ES-I3 (cell line): ENCODE results near the gene PLEKHG4.

Experiments
- H3K36me3 ChIP-seq: 2 replicates; pipeline ENCODE4 v1.6.1; 2013; ENCODE audit warnings: mild to moderate bottlenecking, low read length, control low read depth, moderate library complexity; ENCODE audit not compliant: insufficient read depth
- H3K4me1 ChIP-seq: 2 replicates; pipeline ENCODE4 v1.6.1; 2013; ENCODE audit warnings: mild to moderate bottlenecking, control low read depth, low read length; ENCODE audit not compliant: insufficient read depth
- H3K9ac ChIP-seq: 2 replicates; pipeline ENCODE4 v1.6.1; 2013; ENCODE audit warnings: low read depth, mild to moderate bottlenecking, low read length, moderate library complexity
- H3K9me3 ChIP-seq: 2 replicates; pipeline ENCODE4 v1.6.1; 2013; ENCODE audit warnings: mild to moderate bottlenecking, low read length, moderate library complexity; ENCODE audit not compliant: control insufficient read depth, insufficient read depth

PLEKHG4 gene

DNA sequence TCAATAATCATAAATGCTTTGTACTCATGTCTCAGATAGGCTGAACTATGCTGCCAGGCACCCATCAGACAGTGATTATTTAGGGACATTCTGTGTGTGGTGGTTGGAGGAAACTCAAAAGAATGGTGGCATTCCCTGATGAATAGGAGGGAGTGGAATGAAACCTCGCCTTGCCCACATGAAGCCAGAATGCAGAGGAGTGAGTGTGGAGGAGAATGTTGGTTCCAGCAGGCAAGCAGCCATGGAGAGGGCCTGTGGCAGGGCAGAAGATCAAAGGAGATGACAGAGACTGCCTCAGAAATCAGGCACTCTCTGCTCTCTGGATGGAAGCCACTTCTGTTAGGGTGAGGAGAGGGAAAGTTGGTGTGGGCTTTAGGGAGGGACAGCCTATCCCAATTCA lies 24.7 kb downstream of the PLEKHG4 start:
- no peaks in the 10 kb centered on the region for H3K36me3 ChIP-seq
- no peak overlapping the region for H3K9ac ChIP-seq
- no peaks in the 10 kb centered on the region for H3K9me3 ChIP-seq
- H3K4me1 ChIP-seq, result no peaks in the 10 kb centered on the region

DNA sequence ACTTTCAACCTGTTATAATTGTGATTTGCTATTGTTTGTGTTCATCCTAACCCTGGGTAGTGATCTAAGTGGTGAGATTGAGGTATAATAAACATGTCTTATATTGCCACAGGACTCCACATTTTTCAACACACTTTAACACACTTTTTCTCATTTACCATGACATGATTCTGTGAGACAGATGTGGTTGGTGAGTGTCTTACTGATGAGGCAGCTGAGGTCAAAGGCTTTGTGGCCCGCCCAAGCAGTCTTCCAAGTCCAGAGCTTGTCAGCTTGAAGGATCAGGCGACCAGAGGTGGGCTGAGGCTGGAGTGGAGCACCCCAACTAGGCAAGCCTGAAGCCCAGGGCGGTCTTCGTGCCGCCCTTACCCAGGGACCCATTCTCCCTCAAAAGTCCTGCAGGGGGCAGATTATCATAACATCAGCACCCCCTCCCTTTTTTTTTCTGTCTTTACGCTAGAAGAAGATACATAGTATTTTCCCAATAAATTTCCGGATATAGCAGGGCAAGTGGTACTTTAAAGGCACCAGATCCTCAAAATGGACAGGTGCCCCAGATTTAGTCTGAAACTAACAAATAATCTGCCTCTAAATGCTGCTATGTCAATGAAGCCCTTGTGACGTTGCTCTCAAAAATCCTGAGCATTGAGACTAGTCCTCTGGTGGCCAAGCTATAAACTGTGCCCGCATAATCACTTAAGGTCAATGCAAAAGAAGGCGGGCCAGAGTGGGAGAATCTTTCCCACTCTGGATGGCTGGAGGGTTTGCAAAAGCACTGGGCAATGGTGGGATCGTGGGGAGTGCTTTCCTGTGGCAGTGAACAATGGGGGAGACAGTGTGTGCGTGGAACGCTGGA lies 26.1 kb downstream of the PLEKHG4 start:
- Histone ChIP-seq H3K4me1 (no peaks in the 10 kb centered on the region), H3K36me3 (no peaks in the 10 kb centered on the region), H3K9me3 (no peaks in the 10 kb centered on the region), H3K9ac (no peak overlapping the region)

DNA sequence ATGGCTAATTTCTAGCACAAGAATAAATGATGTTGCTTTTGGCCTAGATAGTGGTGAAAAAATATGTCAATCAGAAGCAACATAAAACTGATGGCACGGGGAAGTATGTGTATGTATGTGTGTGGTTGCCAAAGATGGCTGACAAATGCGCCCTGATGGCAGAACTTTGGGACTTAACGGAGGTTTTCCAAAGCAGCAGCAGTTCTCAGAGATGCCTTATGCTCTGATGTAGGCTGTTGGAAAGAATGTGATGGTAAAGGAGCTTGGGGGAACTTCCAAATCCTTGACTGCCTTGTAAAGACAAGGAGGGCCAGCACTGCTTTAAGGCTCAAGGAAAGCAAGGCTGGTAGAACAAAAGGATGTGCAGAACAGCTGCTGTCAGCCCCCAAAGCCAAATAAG lies 31.2 kb downstream of the PLEKHG4 start:
- no peak overlapping the region for H3K9ac ChIP-seq
- H3K4me1 ChIP-seq, result no peaks in the 10 kb centered on the region
- no peaks in the 10 kb centered on the region for H3K9me3 ChIP-seq
- H3K36me3 ChIP-seq, result no peaks in the 10 kb centered on the region

DNA sequence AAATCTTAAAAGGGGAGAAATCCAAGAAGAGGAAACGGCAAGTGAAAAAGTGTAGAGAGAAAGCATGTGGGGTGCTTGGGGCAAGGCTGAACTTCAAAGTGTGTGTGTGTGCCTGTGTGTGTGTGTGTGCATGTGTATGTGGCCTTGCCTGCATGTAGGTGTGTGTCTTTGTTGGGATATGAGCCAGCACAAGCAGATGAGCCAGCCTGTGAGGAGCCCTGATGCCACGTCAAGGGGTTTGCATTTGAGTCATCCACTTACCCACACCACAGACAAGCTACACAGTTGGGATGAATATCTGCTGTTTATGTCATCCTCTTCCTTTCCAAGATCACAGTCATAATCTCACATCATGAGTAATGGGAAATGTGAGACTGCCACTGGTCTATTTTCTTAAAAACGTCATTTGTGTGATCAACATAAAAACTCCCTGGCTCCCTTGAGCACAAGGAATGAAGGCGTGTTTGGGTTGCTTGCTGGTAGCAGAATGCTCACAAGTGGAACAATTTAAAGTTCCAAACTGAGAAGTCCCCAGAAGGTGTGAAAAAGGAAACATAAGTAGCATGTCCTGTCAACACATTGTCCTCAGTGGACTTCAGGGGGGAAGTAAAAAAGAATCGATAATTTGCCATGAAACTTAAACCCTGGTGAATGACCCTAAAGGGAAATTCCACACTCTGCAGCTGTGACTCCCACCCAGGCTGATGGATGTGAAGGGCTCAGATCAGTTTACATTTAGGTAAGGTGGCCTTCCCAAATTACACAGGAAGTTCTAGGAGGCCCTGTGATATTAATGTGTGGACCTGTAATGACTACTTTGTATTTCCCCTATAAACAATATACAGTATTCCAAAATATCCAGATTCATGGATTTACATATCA lies 32.5 kb downstream of the PLEKHG4 start:
- Histone ChIP-seq H3K4me1 (no peaks in the 10 kb centered on the region), H3K36me3 (no peaks in the 10 kb centered on the region), H3K9me3 (no peaks in the 10 kb centered on the region), H3K9ac (no peak overlapping the region)

DNA sequence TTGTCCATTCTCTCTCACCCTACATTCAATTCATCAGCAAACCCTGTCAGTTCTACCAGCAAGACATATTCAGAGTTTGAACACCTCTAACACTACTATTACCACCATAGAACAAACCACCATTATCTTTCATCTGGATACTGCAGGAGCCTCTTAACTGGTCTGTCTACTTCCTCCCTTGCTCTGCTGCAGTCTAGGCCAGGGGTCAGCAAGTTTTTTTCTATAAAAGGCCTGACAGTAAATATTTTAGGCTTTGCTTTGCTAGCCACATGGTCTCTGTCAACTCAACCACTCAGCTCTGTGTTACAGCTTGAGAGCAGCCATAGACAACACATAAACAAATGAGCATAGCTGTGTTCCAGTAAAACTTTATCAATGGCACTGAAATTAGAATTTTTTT lies 33.4 kb downstream of the PLEKHG4 start:
- no peaks in the 10 kb centered on the region for H3K36me3 ChIP-seq
- no peak overlapping the region for H3K9ac ChIP-seq
- no peaks in the 10 kb centered on the region for H3K4me1 ChIP-seq
- no peaks in the 10 kb centered on the region for H3K9me3 ChIP-seq

DNA sequence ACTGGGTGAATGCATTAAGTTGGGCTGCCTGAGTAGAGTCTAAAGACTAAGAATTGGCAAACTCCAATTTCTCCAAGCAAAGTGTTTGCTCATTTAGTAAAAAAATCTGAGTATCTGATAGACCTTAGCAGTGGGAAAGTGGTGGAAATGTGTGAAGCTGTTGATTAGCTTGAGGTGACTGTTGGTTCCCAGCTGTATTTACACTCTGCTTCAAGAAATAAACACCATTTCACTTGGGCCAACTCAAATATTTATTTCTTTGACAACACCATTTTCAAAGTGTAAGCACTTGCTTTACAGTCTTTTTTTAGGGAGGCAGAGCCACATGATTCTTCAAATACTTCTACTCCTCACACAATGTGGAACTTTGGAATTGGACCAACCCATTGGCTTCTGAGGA lies 38.5 kb downstream of the PLEKHG4 start:
- Histone ChIP-seq H3K9me3 (no peaks in the 10 kb centered on the region), H3K9ac (no peak overlapping the region), H3K36me3 (no peaks in the 10 kb centered on the region), H3K4me1 (no peaks in the 10 kb centered on the region)

DNA sequence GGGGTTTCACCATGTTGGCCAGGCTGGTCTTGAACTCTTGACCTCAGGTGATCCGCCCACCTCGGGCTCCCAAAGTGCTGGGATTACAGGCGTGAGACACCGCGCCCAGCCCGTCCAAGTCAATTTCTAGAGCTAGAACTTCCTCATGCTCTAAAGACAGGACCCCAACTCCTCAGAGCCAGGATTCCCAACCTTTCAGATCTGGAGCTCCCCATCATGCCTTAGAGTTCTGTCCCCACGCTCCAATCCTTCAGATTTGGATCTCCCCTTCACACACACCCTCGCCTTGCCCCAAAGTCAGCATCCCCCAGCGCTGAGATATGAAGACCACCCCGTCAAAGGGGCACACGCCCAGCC lies 46.8 kb downstream of the PLEKHG4 start:
- Histone ChIP-seq H3K4me1 (no peaks in the 10 kb centered on the region), H3K9me3 (no peaks in the 10 kb centered on the region), H3K36me3 (no peaks in the 10 kb centered on the region), H3K9ac (peak overlapping the region; percentile 82; the same call in 1 of the 2 replicates)

DNA sequence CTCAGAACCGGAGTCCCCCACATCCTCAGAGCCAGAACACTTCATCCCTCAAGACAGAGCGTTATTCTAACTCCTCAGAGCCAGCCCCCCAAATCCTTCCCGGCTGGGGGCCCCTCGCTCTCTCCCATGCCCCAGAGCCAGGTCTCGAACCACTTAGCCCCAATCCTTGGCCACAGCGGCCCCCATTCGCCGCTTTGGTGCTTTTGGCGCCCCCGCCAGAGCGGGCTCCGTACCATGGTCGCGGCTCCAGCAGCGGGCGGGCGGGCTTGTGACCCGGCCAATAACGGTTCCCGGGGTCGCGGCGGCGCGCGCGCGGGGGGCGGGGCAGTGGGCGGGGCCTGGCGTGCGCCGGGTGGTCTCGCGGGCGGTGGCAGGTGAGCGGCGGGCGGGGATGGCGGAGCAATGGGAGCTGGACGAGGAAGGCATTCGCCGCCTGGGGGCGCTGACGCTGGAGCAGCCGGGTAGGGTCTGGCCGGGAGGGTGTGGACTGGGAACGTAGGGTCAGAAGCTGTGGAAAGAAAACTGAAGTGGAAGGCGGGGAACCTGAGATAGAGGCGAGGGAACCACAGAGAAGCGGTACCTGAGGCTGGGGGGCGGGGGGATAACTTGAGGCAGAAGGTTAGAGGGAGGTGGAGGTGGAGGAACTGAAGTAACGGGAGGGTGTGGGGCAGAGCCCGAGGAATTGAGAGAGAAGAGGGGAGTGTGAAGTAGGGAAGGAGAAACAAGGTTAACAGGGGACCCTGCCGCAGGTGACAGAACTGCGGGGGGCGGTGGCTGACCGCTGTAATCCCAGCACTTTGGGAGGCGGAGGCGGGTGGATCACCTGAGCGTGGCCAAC lies 47.4 kb downstream of the PLEKHG4 start, which contains the start of the genes KCTD19 and LRRC36:
Gene KCTD19 (minus strand): TSS at position 270 of the 838 bp plus-strand sequence. CDS start 34 bp downstream, at position 236.
Gene LRRC36 (plus strand): TSS at position 344 of the 838 bp plus-strand sequence. CDS start 48 bp downstream, at position 392.
- Histone ChIP-seq H3K9ac (peak within 1 kb of the TSS; percentile 82), H3K36me3 (no peaks in the 10 kb centered on the region)

DNA sequence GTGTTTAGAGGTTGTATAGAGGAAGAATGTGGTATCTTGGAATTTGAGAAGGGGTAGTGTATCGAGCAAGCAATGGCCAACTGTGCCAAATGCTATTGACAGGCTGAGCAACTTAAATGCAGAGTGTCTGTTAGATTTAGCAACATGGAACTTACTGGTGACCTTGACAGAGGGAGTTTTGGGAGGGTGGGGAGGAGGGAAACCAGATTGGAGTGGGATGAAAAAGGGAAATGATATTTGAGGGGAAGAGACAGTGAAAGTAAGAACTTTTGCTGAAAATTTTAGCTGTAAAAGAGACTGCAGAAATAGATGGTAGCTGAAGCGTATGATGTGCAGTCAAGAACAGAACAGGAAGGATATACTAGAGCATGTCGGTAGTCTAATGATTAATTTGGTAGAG lies 48.4 kb downstream of the PLEKHG4 start:
- Histone ChIP-seq H3K4me1 (no peaks in the 10 kb centered on the region), H3K9me3 (no peaks in the 10 kb centered on the region), H3K9ac (no peak overlapping the region), H3K36me3 (no peaks in the 10 kb centered on the region)

More for the DNA sequence above, 47.4 kb downstream of the PLEKHG4 start, which contains the start of the genes KCTD19 and LRRC36:
- no peaks in the 10 kb centered on the region for H3K4me1 ChIP-seq
- H3K9me3 ChIP-seq, result no peaks in the 10 kb centered on the region

DNA sequence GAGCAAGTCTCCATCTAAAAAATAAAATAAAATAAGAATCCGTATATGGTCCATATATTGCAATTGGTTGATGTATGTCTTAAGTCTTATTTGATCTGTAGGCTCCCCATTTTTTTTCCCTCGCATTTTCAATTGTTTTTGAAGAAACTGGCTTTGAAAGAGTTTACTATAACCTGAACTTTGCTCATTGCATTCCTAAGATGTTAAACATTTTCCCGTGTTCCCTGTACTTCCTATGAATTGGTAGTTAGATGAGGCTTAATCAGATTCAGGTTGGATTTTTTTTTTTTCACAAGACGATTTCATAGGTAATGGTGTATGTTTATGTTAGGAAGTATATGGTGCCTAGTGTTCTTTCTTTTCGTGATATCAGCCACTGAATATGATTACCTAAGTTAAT lies 50.6 kb downstream of the PLEKHG4 start:
- Histone ChIP-seq H3K9me3 (no peaks in the 10 kb centered on the region), H3K4me1 (no peaks in the 10 kb centered on the region), H3K36me3 (no peaks in the 10 kb centered on the region), H3K9ac (no peak overlapping the region)

DNA sequence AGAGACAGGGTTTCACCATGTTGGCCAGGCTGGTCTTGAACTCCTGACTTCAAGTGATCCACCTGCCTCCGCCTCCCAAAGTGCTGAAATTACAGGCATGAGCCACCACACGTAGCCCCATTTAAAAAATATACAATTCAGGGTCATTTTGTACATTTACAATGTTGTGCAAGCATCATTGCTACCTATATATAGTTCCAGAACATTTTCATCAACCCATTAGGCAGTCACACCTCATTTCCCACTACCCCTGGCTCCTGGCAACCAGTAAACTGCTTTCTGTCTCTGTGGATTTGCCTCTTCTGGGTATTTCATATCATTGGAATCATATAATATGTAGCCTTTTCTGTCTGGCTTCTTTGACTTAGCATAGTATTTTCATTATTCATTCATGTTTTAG lies 54.0 kb downstream of the PLEKHG4 start:
- no peaks in the 10 kb centered on the region for H3K36me3 ChIP-seq
- H3K4me1 ChIP-seq, result no peaks in the 10 kb centered on the region
- no peak overlapping the region for H3K9ac ChIP-seq
- no peaks in the 10 kb centered on the region for H3K9me3 ChIP-seq

DNA sequence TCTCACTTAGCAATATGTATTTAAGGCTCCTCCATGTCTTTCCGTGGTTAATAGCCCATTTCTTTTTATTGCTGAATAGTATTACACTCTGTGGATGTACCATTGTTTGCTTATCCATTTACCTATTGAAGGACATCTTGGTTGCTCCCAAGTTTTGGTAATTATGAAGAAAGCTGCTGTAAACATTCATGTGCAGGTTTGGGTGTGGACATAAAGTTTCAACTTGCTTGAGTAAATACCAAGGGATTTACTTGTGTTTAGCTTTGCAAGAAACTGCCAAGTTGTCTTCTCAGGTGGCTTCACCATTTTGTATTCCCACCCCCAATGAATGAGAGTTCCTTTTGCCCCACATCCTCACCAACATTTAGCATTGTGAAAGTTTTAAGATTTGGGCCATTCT lies 56.8 kb downstream of the PLEKHG4 start:
- Histone ChIP-seq H3K9me3 (no peaks in the 10 kb centered on the region), H3K36me3 (no peaks in the 10 kb centered on the region), H3K4me1 (no peaks in the 10 kb centered on the region), H3K9ac (no peak overlapping the region)

DNA sequence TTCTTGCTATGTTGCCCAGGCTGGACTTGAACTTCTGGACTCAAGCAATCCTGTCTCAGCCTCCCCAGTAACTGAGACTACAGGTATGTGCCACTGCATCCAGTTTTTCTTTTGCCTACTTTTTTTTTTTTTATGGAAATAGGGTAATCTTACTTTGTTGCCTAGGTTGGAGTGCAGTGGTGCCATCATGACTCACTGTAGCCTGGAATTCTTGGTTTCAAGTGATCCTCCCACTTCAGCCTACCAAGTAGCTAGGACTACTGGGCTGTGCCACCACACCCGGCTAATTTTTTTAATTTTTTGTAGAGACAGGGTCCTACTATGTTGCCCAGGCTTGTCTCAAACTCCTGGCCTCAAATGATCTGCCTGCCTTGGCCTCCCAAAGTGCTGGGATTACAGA lies 57.3 kb downstream of the PLEKHG4 start:
- no peaks in the 10 kb centered on the region for H3K36me3 ChIP-seq
- no peak overlapping the region for H3K9ac ChIP-seq
- no peaks in the 10 kb centered on the region for H3K9me3 ChIP-seq
- H3K4me1 ChIP-seq, result no peaks in the 10 kb centered on the region
